HFFc6 (cell line): Measurements from ENCODE around the gene PGLYRP3. TPM values are rescaled to one million over a fixed set of nuclear protein-coding genes. Genes with fewer than 3 reads are reported as not detected.

Experiments
- DNase-seq: peaks from one replicate; pipeline ENCODE4 v3.0.0-alpha.2; 2018
- H3K27ac Mint-ChIP-seq: 2 replicates; pipeline ENCODE4 v1.8.0; 2020; ENCODE audit warnings: mild to moderate bottlenecking, mixed read lengths
- H3K27me3 Mint-ChIP-seq: 2 replicates; pipeline ENCODE4 v1.8.0; 2021; ENCODE audit warnings: mild to moderate bottlenecking, moderate library complexity, mixed read lengths; ENCODE audit not compliant: insufficient read depth
- H3K36me3 Mint-ChIP-seq: 2 replicates; pipeline ENCODE4 v1.8.0; 2021; ENCODE audit warnings: low read depth, mixed read lengths
- H3K4me1 Mint-ChIP-seq: 2 replicates; pipeline ENCODE4 v1.8.0; 2020; ENCODE audit warnings: low read depth, mixed read lengths
- H3K4me3 Mint-ChIP-seq: 2 replicates; pipeline ENCODE4 v1.8.0; 2020; ENCODE audit warnings: mild to moderate bottlenecking, moderate library complexity, mixed read lengths
- H3K9me3 Mint-ChIP-seq: 2 replicates; pipeline ENCODE4 v1.8.0; 2020; ENCODE audit warnings: mild to moderate bottlenecking, mixed read lengths
- total RNA-seq, 6 experiments: library from RNA; stranded (reverse); fragmentation: NEBNext Ultra II Directional; extraction: Animal tissue kit (Norgen Biotek cat#: 25700); gene quantifications; 2 replicates in 1 of 6; 3 replicates in 5 of 6; pipeline ENCODE4 v1.2.3, GENCODE V29; 2021
- TF ChIP-seq, protein P1 (sequence below): fragments of 200-600 bp; sonication (generic); IDR thresholded peaks from 2 replicates; pipeline ENCODE4 v1.5.0; 2021; ENCODE audit warnings: antibody characterized with exemption, mild to moderate bottlenecking

The PGLYRP3 gene
- total RNA-seq, 6 experiments from 2014 or later: not detected

- Mint-ChIP-seq H3K36me3 (no peaks in the 10 kb centered on the region), H3K4me3 (no peak overlapping the region), H3K4me1 (no peaks in the 10 kb centered on the region), H3K27me3 (peaks cover 27% of the 10 kb centered on the region), H3K27ac (no peak overlapping the region), H3K9me3 (no peaks in the 10 kb centered on the region)
- TF ChIP-seq, protein P1, sequence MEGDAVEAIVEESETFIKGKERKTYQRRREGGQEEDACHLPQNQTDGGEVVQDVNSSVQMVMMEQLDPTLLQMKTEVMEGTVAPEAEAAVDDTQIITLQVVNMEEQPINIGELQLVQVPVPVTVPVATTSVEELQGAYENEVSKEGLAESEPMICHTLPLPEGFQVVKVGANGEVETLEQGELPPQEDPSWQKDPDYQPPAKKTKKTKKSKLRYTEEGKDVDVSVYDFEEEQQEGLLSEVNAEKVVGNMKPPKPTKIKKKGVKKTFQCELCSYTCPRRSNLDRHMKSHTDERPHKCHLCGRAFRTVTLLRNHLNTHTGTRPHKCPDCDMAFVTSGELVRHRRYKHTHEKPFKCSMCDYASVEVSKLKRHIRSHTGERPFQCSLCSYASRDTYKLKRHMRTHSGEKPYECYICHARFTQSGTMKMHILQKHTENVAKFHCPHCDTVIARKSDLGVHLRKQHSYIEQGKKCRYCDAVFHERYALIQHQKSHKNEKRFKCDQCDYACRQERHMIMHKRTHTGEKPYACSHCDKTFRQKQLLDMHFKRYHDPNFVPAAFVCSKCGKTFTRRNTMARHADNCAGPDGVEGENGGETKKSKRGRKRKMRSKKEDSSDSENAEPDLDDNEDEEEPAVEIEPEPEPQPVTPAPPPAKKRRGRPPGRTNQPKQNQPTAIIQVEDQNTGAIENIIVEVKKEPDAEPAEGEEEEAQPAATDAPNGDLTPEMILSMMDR: no peak
- DNase-seq: no peak
Observed at GRCh38 chr1:153345187-153346076, 32.7 kb upstream of the PGLYRP3 start.

GRCh38 chr1:153344718-153345025 is 31.9 kb upstream of the PGLYRP3 start:
- Mint-ChIP-seq H3K4me3 (no peak overlapping the region), H3K27me3 (peaks cover 22% of the 10 kb centered on the region), H3K9me3 (no peaks in the 10 kb centered on the region), H3K27ac (no peak overlapping the region), H3K36me3 (no peaks in the 10 kb centered on the region), H3K4me1 (no peaks in the 10 kb centered on the region)
- DNase-seq: no peak
- TF ChIP-seq, protein P1: no peak

GRCh38 chr1:153343811-153344717 is 31.3 kb upstream of the PGLYRP3 start:
- no peak overlapping the region for H3K4me3 Mint-ChIP-seq
- no peaks in the 10 kb centered on the region for H3K36me3 Mint-ChIP-seq
- no peak for DNase-seq
- H3K27me3 Mint-ChIP-seq: peaks cover 16% of the 10 kb centered on the region
- no peaks in the 10 kb centered on the region for H3K9me3 Mint-ChIP-seq
- no peaks in the 10 kb centered on the region for H3K4me1 Mint-ChIP-seq
- TF ChIP-seq, protein P1: no peak
- no peak overlapping the region for H3K27ac Mint-ChIP-seq

GRCh38 chr1:153343040-153343681 is 30.4 kb upstream of the PGLYRP3 start:
- Mint-ChIP-seq H3K4me1 (no peaks in the 10 kb centered on the region), H3K27me3 (peaks cover 17% of the 10 kb centered on the region)
- DNase-seq: no peak

GRCh38 chr1:153342178-153342577 is 29.4 kb upstream of the PGLYRP3 start:
- H3K9me3 Mint-ChIP-seq: no peaks in the 10 kb centered on the region
- H3K27me3 Mint-ChIP-seq: peaks cover 9% of the 10 kb centered on the region
- TF ChIP-seq, protein P1: no peak
- H3K27ac Mint-ChIP-seq: no peak overlapping the region
- no peaks in the 10 kb centered on the region for H3K36me3 Mint-ChIP-seq
- no peaks in the 10 kb centered on the region for H3K4me1 Mint-ChIP-seq
- H3K4me3 Mint-ChIP-seq: no peak overlapping the region
- DNase-seq: no peak

More at GRCh38 chr1:153343040-153343681, 30.4 kb upstream of the PGLYRP3 start:
- H3K36me3 Mint-ChIP-seq: no peaks in the 10 kb centered on the region
- H3K4me3 Mint-ChIP-seq: no peak overlapping the region
- no peak overlapping the region for H3K27ac Mint-ChIP-seq
- TF ChIP-seq, protein P1: no peak
- H3K9me3 Mint-ChIP-seq: no peaks in the 10 kb centered on the region
